H1 (cell line): Measurements from ENCODE around the gene ACTR1A. TPM values are rescaled to one million over a fixed set of nuclear protein-coding genes. Genes with fewer than 3 reads are reported as not detected.

Experiments used
- CTCF ChIA-PET: fragments of 300-600 bp; sonication (Branson Sonifier 250); formaldehyde crosslinking; loops from one replicate; lab custom pipeline; 2021; ENCODE audit not compliant: partially characterized antibody; lab: Charles Lee
- POLR2A ChIA-PET: fragments of 300-600 bp; sonication (Branson Sonifier 250); formaldehyde crosslinking; loops from one replicate; lab custom pipeline; 2021; ENCODE audit warnings: inconsistent platforms; ENCODE audit not compliant: partially characterized antibody; lab: Charles Lee
- DNase-seq, 2 experiments: peaks; one replicate each; pipeline versions ENCODE4 v3.0.0 to v3.0.0-alpha.2; 2010 to 2022; ENCODE audit warnings: low spot score in 2 of 2, low read depth in 1 of 2, mixed read lengths in 1 of 2
- FAIRE-seq: peaks from 2 replicates; lab custom pipeline; 2011; peaks lifted over from hg19 to GRCh38; lab: Jason Lieb, UNC
- H2AFZ ChIP-seq: 2 replicates; pipeline ENCODE4 v1.8.1; 2012; ENCODE audit warnings: low read length, inconsistent platforms
- H2AK5ac ChIP-seq: 2 replicates; pipeline ENCODE4 v1.6.1; 2013; ENCODE audit warnings: low read depth, low read length
- H2BK120ac ChIP-seq: replicated peaks from 2 replicates; pipeline ENCODE3; 2013; ENCODE audit warnings: low read depth, low read length, inconsistent platforms
- H2BK12ac ChIP-seq: 2 replicates; pipeline ENCODE4 v1.6.1; 2013; ENCODE audit warnings: low read depth, low read length
- H2BK15ac ChIP-seq: 2 replicates; pipeline ENCODE4 v1.6.1; 2013; ENCODE audit warnings: low read length
- H2BK20ac ChIP-seq: 2 replicates; pipeline ENCODE4 v1.6.1; 2013; ENCODE audit warnings: low read length
- H2BK5ac ChIP-seq: 2 replicates; pipeline ENCODE4 v1.6.1; 2013; ENCODE audit warnings: low read depth, low read length
- H3K14ac ChIP-seq: 2 replicates; pipeline ENCODE4 v1.6.1; 2013; ENCODE audit warnings: inconsistent platforms; ENCODE audit not compliant: insufficient read length
- H3K18ac ChIP-seq: 2 replicates; pipeline ENCODE4 v1.6.1; 2013; ENCODE audit warnings: low read length; ENCODE audit errors: extremely low read depth
- H3K23ac ChIP-seq: 2 replicates; pipeline ENCODE4 v1.6.1; 2013; ENCODE audit warnings: inconsistent platforms; ENCODE audit not compliant: insufficient read length
- H3K23me2 ChIP-seq: 2 replicates; pipeline ENCODE4 v1.6.1; 2013; ENCODE audit warnings: low read depth, low read length
- H3K27ac ChIP-seq: 2 replicates; pipeline ENCODE4 v1.6.1; 2011; ENCODE audit warnings: low read depth, low read length, inconsistent platforms
- H3K27me3 ChIP-seq, 4 experiments: replicated peaks in 1 of 4; 1 replicate in 1 of 4; 2 replicates in 3 of 4; pipeline versions ENCODE4 v1.6.1 to v1.8.1; 2011 to 2013; ENCODE audit warnings: low read length in 3 of 4, mild to moderate bottlenecking in 3 of 4, inconsistent platforms in 2 of 4, mixed read lengths in 2 of 4, moderate library complexity in 1 of 4; ENCODE audit not compliant: control insufficient read depth in 3 of 4, insufficient read depth in 3 of 4; ENCODE audit errors: extremely low read depth in 1 of 4
- H3K36me3 ChIP-seq, 4 experiments: 2 replicates each; pipeline versions ENCODE4 v1.6.1 to v1.8.1; 2011 to 2013; ENCODE audit warnings: mild to moderate bottlenecking in 4 of 4, low read length in 3 of 4, moderate library complexity in 2 of 4, control low read depth in 1 of 4, inconsistent platforms in 1 of 4; ENCODE audit not compliant: insufficient read depth in 4 of 4, control insufficient read depth in 2 of 4
- H3K4ac ChIP-seq: replicated peaks from 2 replicates; pipeline ENCODE3; 2013; ENCODE audit warnings: low read length, low read depth, mixed read lengths, inconsistent platforms; ENCODE audit not compliant: insufficient read length
- H3K4me1 ChIP-seq, 4 experiments: replicated peaks in 1 of 4; 1 replicate in 1 of 4; 2 replicates in 3 of 4; pipeline versions ENCODE4 v1.6.1 to v1.8.1; 2011 to 2013; ENCODE audit warnings: low read length in 3 of 4, inconsistent platforms in 2 of 4, mixed read lengths in 1 of 4; ENCODE audit not compliant: insufficient read depth in 4 of 4, control insufficient read depth in 3 of 4
- H3K4me2 ChIP-seq, 2 experiments: 2 replicates each; pipeline versions ENCODE4 v1.6.1 to v1.8.1; 2011 to 2013; ENCODE audit warnings: low read depth in 2 of 2, low read length in 2 of 2, control low read depth in 1 of 2, inconsistent platforms in 1 of 2, mild to moderate bottlenecking in 1 of 2; ENCODE audit not compliant: insufficient read depth in 1 of 2
- H3K4me3 ChIP-seq, 4 experiments: fragments of 200-600, 300-600 bp in 1 of 4; sonication (generic), shearing (Covaris generic), sonication (Bioruptor Twin) in 1 of 4; 2 replicates each; pipeline versions ENCODE4 v1.5.1 to v1.8.1; 2011 to 2016; ENCODE audit warnings: low read length in 4 of 4, low read depth in 3 of 4, control low read depth in 2 of 4, inconsistent platforms in 2 of 4, mild to moderate bottlenecking in 2 of 4, mixed read lengths in 1 of 4, moderate library complexity in 1 of 4; ENCODE audit not compliant: insufficient read depth in 2 of 4; ENCODE audit errors: extremely low read depth in 1 of 4
- H3K56ac ChIP-seq: replicated peaks from 2 replicates; pipeline ENCODE3; 2013; ENCODE audit warnings: low read depth, mild to moderate bottlenecking, mixed read lengths, low read length, inconsistent platforms; ENCODE audit not compliant: insufficient read length
- H3K79me1 ChIP-seq: 2 replicates; pipeline ENCODE4 v1.6.1; 2013; ENCODE audit warnings: low read depth, low read length, control low read depth
- H3K79me2 ChIP-seq, 2 experiments: 2 replicates each; pipeline versions ENCODE4 v1.6.1 to v1.8.1; 2012 to 2013; ENCODE audit warnings: low read length in 2 of 2, mild to moderate bottlenecking in 2 of 2, inconsistent platforms in 1 of 2; ENCODE audit not compliant: insufficient read depth in 2 of 2, control insufficient read depth in 1 of 2
- H3K9ac ChIP-seq, 4 experiments: replicated peaks in 1 of 4; 1 replicate in 1 of 4; 2 replicates in 3 of 4; pipeline versions ENCODE4 v1.6.1 to v1.8.1; 2011 to 2013; ENCODE audit warnings: low read depth in 3 of 4, low read length in 3 of 4, control low read depth in 2 of 4, mild to moderate bottlenecking in 2 of 4, moderate library complexity in 2 of 4, inconsistent platforms in 1 of 4; ENCODE audit errors: extremely low read depth in 1 of 4
- H3K9me3 ChIP-seq, 2 experiments: 2 replicates each; pipeline versions ENCODE4 v1.6.1 to v1.8.1; 2012 to 2013; ENCODE audit warnings: mild to moderate bottlenecking in 2 of 2, moderate library complexity in 2 of 2, control low read depth in 1 of 2, inconsistent platforms in 1 of 2, low read depth in 1 of 2, low read length in 1 of 2, mixed read lengths in 1 of 2; ENCODE audit not compliant: insufficient read depth in 2 of 2
- H4K20me1 ChIP-seq, 2 experiments: replicated peaks in 1 of 2; 2 replicates each; pipeline versions ENCODE3 to v1.8.1; 2011 to 2013; ENCODE audit warnings: inconsistent platforms in 2 of 2, low read length in 2 of 2, mild to moderate bottlenecking in 1 of 2; ENCODE audit not compliant: insufficient read depth in 2 of 2, control insufficient read depth in 1 of 2
- H4K5ac ChIP-seq: 2 replicates; pipeline ENCODE4 v1.6.1; 2013; ENCODE audit warnings: low read length, low read depth, mixed read lengths, inconsistent platforms; ENCODE audit not compliant: insufficient read length
- H4K8ac ChIP-seq: 2 replicates; pipeline ENCODE4 v1.8.0; 2013; ENCODE audit warnings: mild to moderate bottlenecking, moderate library complexity, low read length, inconsistent platforms; ENCODE audit not compliant: insufficient read depth; ENCODE audit errors: extremely low read depth
- H4K91ac ChIP-seq: replicated peaks from 2 replicates; pipeline ENCODE3; 2013; ENCODE audit warnings: low read length, mixed read lengths, inconsistent platforms; ENCODE audit not compliant: insufficient read length
- CBX8 ChIP-seq: fragments of 300-800, 300-1000 bp; sonication (generic); IDR thresholded peaks from 2 replicates; pipeline ENCODE4 v1.7.1; 2016; ENCODE audit warnings: low read depth, low read length, borderline replicate concordance
- HDAC2 ChIP-seq, 2 experiments: fragments of 300-600 bp in 1 of 2; sonication (generic) in 1 of 2; IDR thresholded peaks; 2 replicates each; pipeline ENCODE4 v1.6.1; 2011 to 2012; ENCODE audit warnings: low read depth in 2 of 2, low read length in 2 of 2, mild to moderate bottlenecking in 2 of 2, moderate library complexity in 2 of 2, borderline replicate concordance in 1 of 2, inconsistent platforms in 1 of 2
- HDAC6 ChIP-seq: IDR thresholded peaks from one replicate; pipeline ENCODE4 v1.7.1; 2012; ENCODE audit warnings: low read depth, mild to moderate bottlenecking, inconsistent platforms, low read length, moderate library complexity
- JUN ChIP-seq: IDR thresholded peaks from 2 replicates; pipeline ENCODE4 v1.6.1; 2011; ENCODE audit warnings: low read depth, mild to moderate bottlenecking, improper control_type of control experiment, low read length
- SP1 ChIP-seq: IDR thresholded peaks from 2 replicates; pipeline ENCODE4 v1.6.1; 2011; ENCODE audit warnings: low read depth, low read length
- YY1 ChIP-seq: IDR thresholded peaks from 2 replicates; pipeline ENCODE4 v1.6.1; 2011; ENCODE audit warnings: low read depth, mild to moderate bottlenecking, low read length
- WGBS, 2 experiments: shearing (Covaris generic) in 1 of 2; methylation state at CpG; one replicate each; pipeline versions ENCODE4 v1.1.6 to v1.1.7; 2013 to 2015; ENCODE audit warnings: low lambda C conversion rate in 2 of 2, mixed read lengths in 2 of 2, inconsistent platforms in 1 of 2, low coverage in 1 of 2, missing lambda C conversion rate in 1 of 2; ENCODE audit not compliant: insufficient replicate concordance in 2 of 2, insufficient coverage in 1 of 2, insufficient read length in 1 of 2; ENCODE audit errors: extremely low coverage in 1 of 2, missing lambda C conversion rate in 1 of 2; 5-methylcytosine and 5-hydroxymethylcytosine counted together
- polyA plus RNA-seq, 7 experiments: library from polyadenylated mRNA; depleted of rRNA in 3 of 7; stranded (reverse) in 5 of 7; unstranded in 2 of 7; fragments of >200 nt in 5 of 7; fragments of 200-250 nt in 2 of 7; gene quantifications; 1 replicate in 5 of 7; 2 replicates in 1 of 7; 4 replicates in 1 of 7; pipeline versions ENCODE4 v1.2.1 to v1.2.3, GENCODE V29; 2011 to 2013; ENCODE audit warnings: missing spikeins in 2 of 7, mixed read lengths in 2 of 7
- total RNA-seq: library from RNA; stranded (reverse); fragmentation: NEBNext Ultra II Directional; extraction: Animal tissue kit (Norgen Biotek cat#: 25700); gene quantifications from 2 replicates; pipeline ENCODE4 v1.2.1, GENCODE V29; 2021
- TF ChIP-seq, protein P1 (sequence below): IDR thresholded peaks from 2 replicates; pipeline ENCODE4 v1.6.1; 2012; ENCODE audit warnings: low read length, inconsistent platforms
- TF ChIP-seq, protein P2 (sequence below): IDR thresholded peaks from 2 replicates; pipeline ENCODE4 v1.6.1; 2012; ENCODE audit warnings: inconsistent platforms

ACTR1A gene
- total and polyA plus RNA-seq, 2 of the 8 experiments (the other 6 are each of a cell fraction or from before 2014, with no cell fraction given), result 78.6 to 86.3 TPM

DNA sequence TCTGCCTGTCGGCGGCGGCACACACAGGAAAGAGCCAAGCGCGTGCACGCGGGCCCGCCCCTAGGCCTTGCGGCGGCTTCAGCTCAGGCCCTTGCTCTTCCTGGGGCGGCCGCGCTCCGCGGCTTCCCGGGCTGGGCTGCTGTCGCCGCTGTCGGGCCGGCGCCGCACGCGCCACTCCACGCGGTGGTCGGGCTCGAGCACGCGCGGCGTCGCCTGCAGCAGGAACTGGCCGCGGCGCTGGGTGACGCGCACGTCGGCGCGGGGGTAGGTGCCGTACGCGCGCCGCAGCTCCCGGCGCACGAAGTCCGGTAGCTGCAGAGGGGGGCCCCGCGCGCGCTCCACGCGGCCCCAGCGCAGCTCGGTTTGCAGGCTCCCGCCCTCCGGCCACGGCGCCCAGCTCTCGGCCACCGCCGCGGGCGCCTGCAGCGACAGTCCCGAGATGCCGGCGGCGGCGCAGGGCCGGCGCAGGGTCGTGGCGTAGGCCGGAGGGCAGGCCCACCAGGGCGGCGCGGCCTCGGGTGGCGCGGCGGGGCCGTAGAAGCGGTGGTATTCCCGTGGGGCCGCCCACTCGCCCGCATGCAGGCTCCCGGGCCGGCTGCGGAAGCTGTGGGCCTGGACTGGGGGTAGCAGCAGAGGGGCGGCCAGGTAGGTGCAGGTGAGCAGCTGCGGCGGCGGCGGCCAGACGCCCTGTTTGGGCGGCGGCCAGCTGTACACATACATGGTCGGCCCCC, 52.0 kb downstream of the ACTR1A start:
- Histone ChIP-seq H3K79me1 (peaks cover 3% of the 10 kb centered on the region; the same call in 1 of the 2 replicates), H3K9ac (peak overlapping the region; percentile 62 to 96 (median 86)), H4K91ac (peak overlapping the region; percentile 97), H3K14ac (no peak overlapping the region), H3K27me3 (no peaks in the 10 kb centered on the region), H3K4me1 (peaks cover 5 to 27% (median 18%) of the 10 kb centered on the region in 4 experiments), H3K36me3 (peaks cover 0 to 25% (median 2%) of the 10 kb centered on the region in 4 experiments; a peak in 4 of 8 replicates), H2BK5ac (peak overlapping the region; percentile 96; the same call in 1 of the 2 replicates), H3K9me3 (no peaks in the 10 kb centered on the region), H2BK15ac (peak overlapping the region; percentile 98; the same call in 1 of the 2 replicates), H2AK5ac (peak overlapping the region; percentile 93; the same call in 1 of the 2 replicates), H3K23me2 (peaks cover 9% of the 10 kb centered on the region), H2AFZ (no peak overlapping the region), H4K20me1 (peaks cover 0 to 2% of the 10 kb centered on the region in 2 experiments), H2BK20ac (no peak overlapping the region), H3K4ac (peak overlapping the region; percentile 82), H3K79me2 (peaks cover 0 to 18% of the 10 kb centered on the region in 2 experiments; a peak in 2 of 4 replicates), H4K5ac (peak overlapping the region; percentile 85), H3K23ac (peak overlapping the region; percentile 36), H3K56ac (peak overlapping the region; percentile 83), H3K18ac (peak overlapping the region; percentile 99), H3K27ac (peak overlapping the region; percentile 72; the same call in 1 of the 2 replicates), H3K4me3 (peak overlapping the region; percentile 87 to 99 (median 98)), H3K4me2 (peak overlapping the region; percentile 99 to 100), H2BK120ac (peak overlapping the region; percentile 79), H2BK12ac (no peak overlapping the region), H4K8ac (peak overlapping the region; percentile 89)
- FAIRE-seq (no peak), DNase-seq (peak in 1 of 2 experiments; percentile 84)
- WGBS, 2 experiments, result 3% methylated on average over 58 of the region's 104 CpGs; no CpG with 5 or more reads in 1 of the 2 experiments
- ChIA-PET CTCF (interaction anchor here (0.8 to 5.0 kb wide), 23 partner anchors 12 to 378 kb away, joined by 3 to 38 read pairs (median 4); partner anchors contain the start of genes ACTR1A, CUEDC2 and FBXL15), POLR2A (interaction anchor here (0.7 to 6.7 kb wide), 15 partner anchors 8 to 208 kb away, joined by 3 to 75 read pairs (median 5); partner anchors contain the start of genes ACTR1A, CUEDC2 and FBXL15)
- no peak for TF ChIP-seq SP1
- no peak for TF ChIP-seq CBX8
- peak in 1 of 2 experiments; percentile 58; a peak in 1 of 4 replicates for TF ChIP-seq HDAC2 (IDR thresholded peaks at IDR 0.05; ENCODE audit: borderline replicate concordance in 1 of 2, low read depth in 2 of 2, low read length in 2 of 2)
- TF ChIP-seq, protein P1, sequence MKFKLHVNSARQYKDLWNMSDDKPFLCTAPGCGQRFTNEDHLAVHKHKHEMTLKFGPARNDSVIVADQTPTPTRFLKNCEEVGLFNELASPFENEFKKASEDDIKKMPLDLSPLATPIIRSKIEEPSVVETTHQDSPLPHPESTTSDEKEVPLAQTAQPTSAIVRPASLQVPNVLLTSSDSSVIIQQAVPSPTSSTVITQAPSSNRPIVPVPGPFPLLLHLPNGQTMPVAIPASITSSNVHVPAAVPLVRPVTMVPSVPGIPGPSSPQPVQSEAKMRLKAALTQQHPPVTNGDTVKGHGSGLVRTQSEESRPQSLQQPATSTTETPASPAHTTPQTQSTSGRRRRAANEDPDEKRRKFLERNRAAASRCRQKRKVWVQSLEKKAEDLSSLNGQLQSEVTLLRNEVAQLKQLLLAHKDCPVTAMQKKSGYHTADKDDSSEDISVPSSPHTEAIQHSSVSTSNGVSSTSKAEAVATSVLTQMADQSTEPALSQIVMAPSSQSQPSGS, result no peak
- TF ChIP-seq HDAC6, result no peak
- 0 out of 2 replicates have a peak, but pooled peaks have one; percentile 32 for TF ChIP-seq YY1
- no peak for TF ChIP-seq JUN
- TF ChIP-seq, protein P2, sequence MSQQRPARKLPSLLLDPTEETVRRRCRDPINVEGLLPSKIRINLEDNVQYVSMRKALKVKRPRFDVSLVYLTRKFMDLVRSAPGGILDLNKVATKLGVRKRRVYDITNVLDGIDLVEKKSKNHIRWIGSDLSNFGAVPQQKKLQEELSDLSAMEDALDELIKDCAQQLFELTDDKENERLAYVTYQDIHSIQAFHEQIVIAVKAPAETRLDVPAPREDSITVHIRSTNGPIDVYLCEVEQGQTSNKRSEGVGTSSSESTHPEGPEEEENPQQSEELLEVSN, result peak; percentile 19; the same call in 1 of the 2 replicates
